DMS 273 treated with DMSO at 0.1 percent for 48 hours (cell line): ENCODE measurements around the gene RPLP2.

Experiments
- DNase-seq: peaks from one replicate; lab custom pipeline; 2025; lab: John Stamatoyannopoulos, UW

Gene RPLP2

DNA sequence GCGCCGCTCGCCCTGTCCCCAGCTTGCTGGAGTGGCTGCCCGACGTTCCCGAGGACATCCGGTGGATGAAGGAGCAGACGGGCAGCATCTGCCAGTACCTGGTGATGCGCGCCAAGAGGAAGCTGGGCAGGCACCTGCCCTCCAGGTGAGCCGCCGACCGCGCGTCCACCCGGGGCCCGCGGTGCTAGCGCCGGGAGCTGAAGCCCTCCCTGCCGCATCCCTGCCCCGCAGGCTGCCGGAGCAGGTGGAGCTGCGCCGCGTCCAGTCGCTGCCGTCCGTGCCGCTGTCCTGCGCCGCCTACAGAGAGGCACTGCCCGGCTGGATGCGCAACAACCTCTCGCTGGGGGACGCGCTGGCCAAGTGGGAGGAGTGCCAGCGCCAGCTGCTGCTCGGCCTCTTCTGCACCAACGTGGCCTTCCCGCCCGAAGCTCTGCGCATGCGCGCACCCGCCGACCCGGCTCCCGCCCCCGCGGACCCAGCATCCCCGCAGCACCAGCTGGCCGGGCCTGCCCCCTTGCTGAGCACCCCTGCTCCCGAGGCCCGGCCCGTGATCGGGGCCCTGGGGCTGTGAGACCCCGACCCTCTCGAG lies 14.6 kb downstream of the RPLP2 start:
- DNase-seq = no peak

- no peak for DNase-seq
These were observed 15.2 kb downstream of the RPLP2 start for GRCh38 chr11:824942-825341.

DNA sequence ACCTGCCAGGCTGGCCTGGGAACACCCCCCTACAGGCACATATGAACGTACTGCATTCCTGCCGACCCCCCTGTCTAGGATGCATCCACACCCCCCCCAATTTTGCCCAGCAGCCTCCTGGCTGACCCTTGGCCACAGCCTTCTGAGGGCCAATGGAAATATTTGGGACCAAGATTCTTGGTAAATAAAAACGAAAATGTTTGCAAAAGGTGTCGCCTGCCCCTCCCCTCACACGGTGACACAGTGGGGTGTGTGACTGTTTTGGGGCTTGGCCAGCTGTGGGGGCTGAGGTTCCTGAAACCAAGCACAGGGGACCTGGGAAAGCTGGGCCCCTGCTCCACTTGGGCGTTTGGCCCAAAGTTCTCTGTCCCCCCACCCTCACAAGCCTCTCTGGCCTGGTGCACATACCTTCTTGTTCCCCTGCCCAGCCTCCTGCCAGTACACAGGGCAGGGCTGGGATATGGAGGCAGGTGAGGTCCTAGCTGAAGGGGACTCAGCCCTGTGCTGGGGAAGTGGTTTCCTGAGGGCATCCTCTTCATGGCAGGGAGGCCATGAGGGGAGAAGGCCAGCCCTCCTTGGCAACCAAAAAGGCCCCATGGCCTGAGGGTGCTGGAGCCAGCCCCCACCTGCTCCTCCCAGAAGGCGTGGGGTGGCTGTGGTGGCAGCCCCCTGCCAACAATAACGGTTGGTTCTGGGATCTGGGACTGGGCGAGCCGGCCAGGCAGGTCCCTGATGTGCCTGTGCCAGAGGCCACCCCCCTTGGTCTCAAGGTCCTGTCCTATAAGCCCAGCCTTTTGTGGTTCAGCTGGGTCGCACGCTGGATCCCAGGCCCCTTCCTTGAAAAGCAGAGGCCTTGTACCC lies 15.8 kb downstream of the RPLP2 start:
- DNase-seq = no peak

DNA sequence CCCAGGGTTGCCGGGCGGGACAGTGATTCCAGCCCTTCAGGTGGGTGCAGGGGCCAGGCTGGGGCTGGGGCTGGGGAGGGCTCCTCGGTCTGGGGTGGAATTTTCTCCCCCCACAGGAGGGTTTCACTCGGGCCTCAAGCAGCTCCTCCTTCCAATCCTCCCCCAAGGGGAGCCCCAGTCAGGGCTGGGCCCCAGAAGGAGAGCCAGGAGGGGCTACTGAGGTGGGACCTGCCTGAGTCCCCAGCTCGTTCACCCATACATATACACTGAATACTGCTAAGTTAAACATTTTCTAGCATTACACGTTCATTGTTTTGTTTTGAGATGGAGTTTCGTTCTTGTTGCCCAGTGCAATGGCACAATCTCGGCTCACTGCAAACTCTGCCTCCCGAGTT lies 16.5 kb downstream of the RPLP2 start:
- no peak for DNase-seq

DNA sequence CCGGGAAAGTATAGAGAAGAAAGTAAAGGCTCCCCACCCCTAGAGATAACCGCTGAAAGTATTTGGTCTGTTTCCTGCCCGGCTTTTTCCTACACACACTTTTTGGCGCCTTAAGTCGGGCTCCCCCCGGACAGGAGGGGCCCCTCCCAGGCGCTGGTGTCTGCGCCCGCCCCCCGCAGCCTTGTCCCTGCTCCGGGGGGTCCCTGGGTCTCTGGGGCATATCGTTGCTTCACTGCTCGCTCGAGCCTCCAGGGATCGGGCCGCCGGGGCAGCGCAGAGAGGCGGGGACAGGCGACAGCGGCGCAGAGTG lies 17.0 kb downstream of the RPLP2 start:
- DNase-seq = no peak

DNA sequence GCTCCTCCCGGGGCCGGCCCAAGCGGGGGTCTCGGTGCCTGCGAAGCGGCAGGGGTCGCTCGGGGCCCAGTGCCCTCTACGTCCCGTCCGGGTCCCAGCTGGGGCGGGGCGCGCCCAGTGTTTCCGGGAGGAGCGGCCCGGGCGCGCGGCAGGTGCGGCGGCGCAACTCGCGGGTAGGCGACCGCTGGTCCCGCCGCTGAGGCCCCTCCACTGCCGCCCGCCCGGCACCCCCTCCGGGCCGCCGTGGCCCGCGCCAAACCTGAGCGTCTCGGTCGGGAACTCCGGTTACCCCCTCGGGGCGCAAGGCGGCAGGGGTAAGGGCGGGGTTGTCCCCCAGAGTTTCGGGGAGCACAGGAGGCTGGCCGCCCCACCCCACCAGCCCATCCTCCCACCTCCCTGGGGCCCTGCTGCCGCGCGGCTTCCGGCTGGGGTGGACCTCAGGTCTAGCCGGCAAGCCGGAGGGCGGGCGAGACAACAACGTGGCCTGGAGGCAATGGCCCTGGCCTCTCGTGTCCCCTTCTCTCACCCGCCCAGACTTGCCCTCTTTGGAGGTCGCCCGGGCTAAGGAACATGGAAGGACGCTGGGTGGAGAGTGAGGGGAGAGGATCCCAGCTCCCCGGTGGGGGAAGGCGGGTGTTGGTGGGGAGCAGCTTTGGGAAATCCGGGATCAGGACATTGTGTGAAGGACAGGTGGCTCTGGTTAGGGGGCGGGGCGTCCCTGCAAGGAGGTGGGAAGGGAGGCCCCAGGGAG lies 17.6 kb downstream of the RPLP2 start:
- no peak for DNase-seq

- no peak for DNase-seq
These were observed 18.1 kb downstream of the RPLP2 start, which contains the start of gene CRACR2B for GRCh38 chr11:827897-828192. Gene CRACR2B, plus strand, starts transcription at chr11:827919. Its CDS starts 689 bp downstream, at chr11:828608.

DNA sequence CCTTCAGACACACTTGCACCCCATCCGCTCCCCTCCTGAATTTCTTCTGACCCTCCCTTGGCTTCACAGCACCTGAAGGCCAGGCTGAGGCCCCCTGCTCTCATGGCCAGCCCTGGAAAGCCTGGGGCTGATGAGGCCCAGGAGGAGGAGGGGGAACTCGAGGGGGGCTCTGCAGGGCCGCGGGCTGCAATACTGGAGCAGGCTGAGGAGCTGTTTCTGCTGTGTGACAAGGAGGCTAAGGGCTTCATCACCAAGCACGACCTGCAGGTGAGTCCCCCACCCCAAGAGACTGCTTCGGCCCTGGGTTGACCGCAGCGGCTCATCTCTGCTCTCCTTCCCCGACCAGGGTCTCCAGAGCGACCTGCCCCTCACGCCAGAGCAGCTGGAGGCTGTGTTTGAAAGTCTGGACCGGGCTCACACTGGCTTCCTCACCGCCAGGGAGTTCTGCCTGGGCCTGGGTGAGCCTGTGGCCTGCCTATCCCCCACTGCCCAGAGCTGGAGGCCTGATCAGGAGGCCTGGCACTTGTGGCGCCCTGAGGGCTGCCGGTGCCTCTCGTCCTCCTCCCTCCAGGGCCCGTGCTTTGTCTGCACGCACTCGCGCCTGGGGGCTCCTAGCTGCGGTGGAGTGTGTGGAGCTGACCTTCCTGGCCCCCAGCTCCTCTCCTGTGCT lies 18.9 kb downstream of the RPLP2 start:
- DNase-seq = no peak

- no peak for DNase-seq
These were observed 19.5 kb downstream of the RPLP2 start for GRCh38 chr11:829176-829846.

DNA sequence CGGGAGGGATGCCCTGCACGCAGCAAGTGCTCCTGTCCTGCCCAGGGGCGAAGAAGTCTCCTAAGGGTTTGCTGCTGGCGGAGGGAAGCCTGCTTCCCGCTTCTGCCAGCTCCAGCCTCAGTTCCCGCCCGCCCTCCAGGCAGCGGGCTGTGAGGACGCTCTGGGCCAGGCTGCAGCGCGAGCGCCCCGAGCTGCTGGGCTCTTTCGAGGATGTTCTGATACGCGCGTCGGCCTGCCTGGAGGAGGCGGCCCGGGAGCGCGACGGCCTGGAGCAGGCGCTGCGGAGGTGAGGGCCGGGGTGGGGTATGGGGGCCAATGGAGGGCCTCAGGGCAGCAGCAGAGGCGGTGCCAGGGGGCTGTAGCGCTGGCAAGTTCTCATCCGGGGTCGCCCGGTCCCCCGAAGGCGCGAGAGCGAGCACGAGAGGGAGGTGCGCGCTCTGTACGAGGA lies 20.1 kb downstream of the RPLP2 start:
- DNase-seq = no peak

DNA sequence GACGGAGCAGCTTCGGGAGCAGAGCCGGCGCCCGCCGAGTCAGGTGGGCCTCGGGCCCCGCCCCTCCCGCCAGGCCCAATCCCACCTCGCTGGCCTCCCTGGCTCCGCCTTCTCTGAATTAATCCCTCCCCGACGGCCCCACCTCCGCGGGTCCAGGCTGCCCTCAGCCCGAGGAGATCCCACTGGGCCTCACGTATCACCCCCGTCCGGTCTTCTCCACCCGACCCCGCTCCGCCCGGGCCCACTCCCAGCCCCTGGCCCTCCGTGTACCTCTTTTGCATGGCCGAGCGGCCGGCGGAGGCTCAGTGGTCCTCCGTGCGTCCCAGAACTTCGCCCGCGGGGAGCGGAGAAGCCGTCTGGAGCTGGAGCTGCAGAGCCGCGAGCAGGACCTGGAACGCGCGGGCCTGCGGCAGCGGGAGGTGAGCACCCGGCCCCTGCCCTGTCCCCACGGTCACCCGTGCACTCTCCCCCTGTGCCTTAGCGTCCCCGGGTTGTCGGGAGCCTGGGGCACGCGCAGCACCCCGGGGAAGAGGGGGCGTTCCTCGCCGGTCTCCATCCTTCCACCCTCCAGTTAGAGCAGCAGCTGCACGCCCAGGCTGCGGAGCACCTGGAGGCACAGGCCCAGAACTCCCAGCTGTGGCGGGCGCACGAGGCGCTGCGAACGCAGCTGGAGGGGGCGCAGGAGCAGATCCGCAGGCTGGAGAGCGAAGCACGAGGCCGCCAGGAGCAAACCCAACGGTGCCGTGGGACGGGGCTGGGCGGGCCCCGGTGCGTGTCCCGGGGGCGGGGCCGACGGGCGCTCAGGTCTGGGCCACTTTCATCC lies 20.7 kb downstream of the RPLP2 start:
- DNase-seq = no peak

DNA sequence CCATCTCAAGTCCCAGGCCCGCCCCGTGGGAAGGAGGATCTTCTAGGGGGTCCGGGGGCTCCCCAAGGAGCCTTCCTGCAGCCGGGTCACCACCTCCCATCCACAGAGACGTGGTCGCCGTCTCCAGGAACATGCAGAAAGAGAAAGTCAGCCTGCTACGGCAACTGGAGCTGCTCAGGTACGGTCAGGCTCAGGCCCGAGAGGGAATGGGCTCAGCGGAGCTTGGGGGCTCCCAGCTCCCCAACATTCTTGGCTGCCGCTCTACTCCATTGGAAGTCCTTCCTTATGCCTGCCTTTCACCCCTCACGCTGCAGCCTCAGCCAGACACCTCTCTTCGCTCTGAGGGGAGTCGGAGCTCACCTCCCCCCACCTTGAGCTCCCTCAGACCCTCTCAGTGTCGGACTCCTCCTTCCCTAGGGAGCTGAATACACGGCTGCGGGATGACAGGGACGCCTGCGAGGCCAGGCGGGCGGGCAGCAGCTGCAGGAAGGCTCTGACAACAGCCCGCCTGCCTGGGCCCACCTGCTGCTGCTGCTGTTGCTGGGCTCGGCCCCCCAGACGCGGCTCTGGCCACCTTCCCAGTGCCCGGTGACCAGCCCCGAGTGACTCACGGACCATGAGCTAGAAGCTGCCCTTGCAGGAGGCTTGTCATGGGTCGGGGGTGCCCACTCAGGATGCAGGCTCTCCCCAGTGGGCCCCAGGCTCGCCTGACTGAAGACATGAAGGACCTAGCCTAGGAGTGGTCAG lies 21.5 kb downstream of the RPLP2 start:
- DNase-seq = no peak

GRCh38 chr11:831961-832528 lies 22.3 kb downstream of the RPLP2 start:
- DNase-seq = no peak

GRCh38 chr11:832529-833113 lies 22.9 kb downstream of the RPLP2 start, which contains the start of gene CD151:
Gene CD151, plus strand, starts transcription at chr11:832952. Its CDS starts 3,118 bp downstream, at chr11:836070.
- DNase-seq = no peak

- no peak for DNase-seq
These were observed 23.5 kb downstream of the RPLP2 start for GRCh38 chr11:833114-833791.

- DNase-seq = no peak
These were observed 24.1 kb downstream of the RPLP2 start for GRCh38 chr11:833849-834311.

- no peak for DNase-seq
These were observed 24.9 kb downstream of the RPLP2 start for GRCh38 chr11:834371-835316.

DNA sequence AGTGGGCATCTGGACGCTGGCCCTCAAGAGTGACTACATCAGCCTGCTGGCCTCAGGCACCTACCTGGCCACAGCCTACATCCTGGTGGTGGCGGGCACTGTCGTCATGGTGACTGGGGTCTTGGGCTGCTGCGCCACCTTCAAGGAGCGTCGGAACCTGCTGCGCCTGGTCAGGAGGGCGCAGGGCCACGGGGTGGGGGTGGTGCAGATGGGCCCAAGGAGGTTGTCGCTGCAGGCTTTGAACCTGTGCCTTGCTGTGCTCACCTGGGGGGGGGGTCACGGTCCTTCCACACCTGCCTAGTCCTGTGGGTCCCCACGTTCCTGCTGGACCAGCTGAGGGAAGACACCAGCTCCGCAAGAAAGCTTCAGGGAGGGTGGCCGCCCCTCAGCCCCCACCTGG lies 26.5 kb downstream of the RPLP2 start:
- DNase-seq = no peak
